Mesothelial cell of epicardium (in vitro differentiated cells): ENCODE measurements around the gene S100P. TPM values are rescaled to one million over a fixed set of nuclear protein-coding genes. Genes with fewer than 3 reads are reported as not detected.
"Not testable (repeated sequence)": the region's sequence is repeated elsewhere in the genome, so short reads cannot be mapped to it uniquely, and the experiment has no call there.

Source experiments
- DNase-seq, 2 experiments: peaks; one replicate each; pipeline ENCODE4 v3.0.0; 2021; ENCODE audit warnings: low spot score in 2 of 2; ENCODE audit not compliant: unreplicated experiment in 2 of 2
- H3K27ac Mint-ChIP-seq: 2 replicates; pipeline ENCODE4 v1.8.0; 2021; ENCODE audit warnings: mixed read lengths
- H3K27me3 Mint-ChIP-seq: 2 replicates; pipeline ENCODE4 v1.8.0; 2021; ENCODE audit warnings: low read depth, mixed read lengths
- H3K36me3 Mint-ChIP-seq: 2 replicates; pipeline ENCODE4 v1.8.0; 2021; ENCODE audit warnings: mixed read lengths
- H3K4me1 Mint-ChIP-seq: 2 replicates; pipeline ENCODE4 v1.8.0; 2021; ENCODE audit warnings: mixed read lengths
- H3K4me3 Mint-ChIP-seq: 2 replicates; pipeline ENCODE4 v1.8.0; 2021; ENCODE audit warnings: mild to moderate bottlenecking, moderate library complexity, mixed read lengths
- H3K9me3 Mint-ChIP-seq: 2 replicates; pipeline ENCODE4 v1.8.0; 2021; ENCODE audit warnings: mixed read lengths
- total RNA-seq: library from RNA; stranded (reverse); gene quantifications from 3 replicates; pipeline ENCODE4 v1.2.1, GENCODE V29; 2021
- TF ChIP-seq, protein P1 (sequence below): fragments of 200-600 bp; sonication (generic); IDR thresholded peaks from one replicate; pipeline ENCODE4 v1.5.0; 2021; ENCODE audit warnings: antibody characterized with exemption; ENCODE audit not compliant: unreplicated experiment

The S100P gene
- 1.1 to 4.6 TPM (median 3.4 TPM) in 3 replicates for total RNA-seq

DNA sequence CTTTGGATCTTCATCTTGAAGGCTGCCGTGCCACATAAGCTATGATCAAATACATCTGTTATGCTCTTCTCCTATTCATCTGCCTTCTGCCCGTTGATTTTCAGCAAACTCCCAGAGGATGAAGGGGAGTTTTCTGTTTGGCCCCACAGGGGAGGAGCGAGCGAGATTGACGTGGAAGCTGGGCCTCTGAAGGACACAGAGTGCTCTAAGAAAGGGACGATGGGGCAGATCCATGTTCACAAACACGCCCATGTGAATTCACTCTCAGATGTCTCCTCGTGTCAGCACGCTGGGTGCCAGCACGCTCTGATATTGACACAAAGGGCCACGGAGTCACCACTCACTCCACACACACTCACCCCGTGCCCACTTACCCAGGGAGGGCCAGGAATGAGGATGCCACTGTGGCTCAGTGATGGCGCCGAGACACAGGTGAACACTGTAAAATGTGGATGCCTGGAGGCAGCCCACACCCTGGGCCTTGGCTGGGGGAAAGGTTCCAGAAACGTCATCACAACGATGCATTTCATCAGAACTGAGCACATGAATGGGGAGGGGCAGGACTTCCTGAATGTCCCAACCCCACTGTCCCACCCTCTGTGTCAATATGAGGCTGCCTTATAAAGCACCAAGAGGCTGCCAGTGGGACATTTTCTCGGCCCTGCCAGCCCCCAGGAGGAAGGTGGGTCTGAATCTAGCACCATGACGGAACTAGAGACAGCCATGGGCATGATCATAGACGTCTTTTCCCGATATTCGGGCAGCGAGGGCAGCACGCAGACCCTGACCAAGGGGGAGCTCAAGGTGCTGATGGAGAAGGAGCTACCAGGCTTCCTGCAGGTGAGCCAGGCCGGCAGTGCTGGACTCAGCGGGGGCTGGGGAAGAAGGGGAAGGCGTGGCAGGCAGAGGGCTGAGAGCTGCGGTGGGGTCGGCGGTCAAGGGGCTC lies at the start of gene S100P:
Gene S100P (plus strand): TSS at position 648 of the 946 bp plus-strand sequence. CDS start 55 bp downstream, at position 703.
- Mint-ChIP-seq H3K9me3 (no peaks in the 10 kb centered on the region), H3K4me1 (peaks cover 43% of the 10 kb centered on the region), H3K4me3 (no peak within 1 kb of the TSS), H3K27me3 (no peaks in the 10 kb centered on the region), H3K27ac (peak within 1 kb of the TSS; percentile 96), H3K36me3 (peaks cover 3% of the 10 kb centered on the region)
- no peak for DNase-seq
- TF ChIP-seq, protein P1, sequence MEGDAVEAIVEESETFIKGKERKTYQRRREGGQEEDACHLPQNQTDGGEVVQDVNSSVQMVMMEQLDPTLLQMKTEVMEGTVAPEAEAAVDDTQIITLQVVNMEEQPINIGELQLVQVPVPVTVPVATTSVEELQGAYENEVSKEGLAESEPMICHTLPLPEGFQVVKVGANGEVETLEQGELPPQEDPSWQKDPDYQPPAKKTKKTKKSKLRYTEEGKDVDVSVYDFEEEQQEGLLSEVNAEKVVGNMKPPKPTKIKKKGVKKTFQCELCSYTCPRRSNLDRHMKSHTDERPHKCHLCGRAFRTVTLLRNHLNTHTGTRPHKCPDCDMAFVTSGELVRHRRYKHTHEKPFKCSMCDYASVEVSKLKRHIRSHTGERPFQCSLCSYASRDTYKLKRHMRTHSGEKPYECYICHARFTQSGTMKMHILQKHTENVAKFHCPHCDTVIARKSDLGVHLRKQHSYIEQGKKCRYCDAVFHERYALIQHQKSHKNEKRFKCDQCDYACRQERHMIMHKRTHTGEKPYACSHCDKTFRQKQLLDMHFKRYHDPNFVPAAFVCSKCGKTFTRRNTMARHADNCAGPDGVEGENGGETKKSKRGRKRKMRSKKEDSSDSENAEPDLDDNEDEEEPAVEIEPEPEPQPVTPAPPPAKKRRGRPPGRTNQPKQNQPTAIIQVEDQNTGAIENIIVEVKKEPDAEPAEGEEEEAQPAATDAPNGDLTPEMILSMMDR, result no peak

DNA sequence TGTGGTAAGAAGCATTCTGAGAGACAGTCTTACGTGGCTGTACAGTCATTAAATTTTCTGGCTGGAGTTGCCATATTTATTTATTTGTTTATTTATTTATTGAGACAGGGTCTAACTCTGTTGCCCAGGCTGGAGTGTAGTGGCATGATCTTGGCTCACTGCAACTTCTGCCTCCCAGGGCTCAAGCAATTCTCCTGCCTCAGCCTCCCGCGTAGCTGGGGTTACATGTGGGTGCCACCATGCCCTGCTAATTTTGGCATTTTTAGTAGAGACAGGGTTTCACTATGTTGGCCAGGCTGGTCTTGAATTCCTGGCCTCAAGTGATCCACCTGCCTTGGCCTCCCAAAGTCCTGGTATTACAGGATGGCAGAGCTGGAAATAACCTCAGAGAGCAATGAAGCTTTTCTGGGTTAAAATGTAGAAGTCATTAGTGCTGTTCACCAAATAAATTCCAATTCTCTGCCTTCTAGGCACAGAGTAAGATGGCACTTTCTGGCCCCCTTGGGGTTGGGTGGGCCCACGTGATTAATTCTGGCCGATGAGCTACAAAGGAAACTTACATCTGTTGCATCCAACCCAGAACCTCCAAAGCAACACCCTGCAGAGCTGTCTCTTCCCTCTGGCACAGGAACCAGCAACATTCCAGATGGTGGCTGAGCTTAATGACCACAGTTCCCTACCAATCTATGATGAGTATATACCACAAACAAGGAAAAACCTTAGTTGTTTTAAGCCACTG lies 48.7 kb upstream of the S100P start:
- H3K9me3 Mint-ChIP-seq, result no peaks in the 10 kb centered on the region

DNA sequence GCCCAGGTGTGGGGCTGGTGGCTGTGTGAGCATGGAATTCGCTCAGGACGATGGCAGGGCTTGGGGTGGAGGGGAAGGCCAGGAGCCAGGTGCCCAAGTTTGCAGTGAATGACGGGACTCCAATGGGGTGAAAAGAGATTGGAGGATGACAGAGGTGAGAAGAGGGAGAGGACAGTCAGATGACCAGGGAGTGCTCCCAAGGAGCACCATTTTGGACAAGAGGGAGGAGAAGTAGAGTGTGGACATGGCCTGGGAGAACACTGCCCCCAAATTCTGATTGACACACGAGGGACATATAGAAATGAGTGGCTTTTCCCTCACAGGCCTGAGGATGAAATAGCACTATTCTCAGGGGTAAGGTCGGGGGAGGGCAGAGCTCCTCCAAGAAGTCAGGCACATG lies 46.5 kb upstream of the S100P start:
- TF ChIP-seq, protein P1, result no peak
- no peak for DNase-seq
- Mint-ChIP-seq H3K4me3 (no peak overlapping the region), H3K27ac (no peak overlapping the region), H3K4me1 (peaks cover 14% of the 10 kb centered on the region), H3K27me3 (no peaks in the 10 kb centered on the region), H3K36me3 (peaks cover 12% of the 10 kb centered on the region), H3K9me3 (no peaks in the 10 kb centered on the region)

More for the DNA sequence above, 48.7 kb upstream of the S100P start:
- no peaks in the 10 kb centered on the region for H3K27me3 Mint-ChIP-seq
- no peak for DNase-seq
- TF ChIP-seq, protein P1, result no peak
- peaks cover 17% of the 10 kb centered on the region for H3K36me3 Mint-ChIP-seq
- no peak overlapping the region for H3K4me3 Mint-ChIP-seq
- H3K27ac Mint-ChIP-seq, result no peak overlapping the region
- peaks cover 29% of the 10 kb centered on the region for H3K4me1 Mint-ChIP-seq

DNA sequence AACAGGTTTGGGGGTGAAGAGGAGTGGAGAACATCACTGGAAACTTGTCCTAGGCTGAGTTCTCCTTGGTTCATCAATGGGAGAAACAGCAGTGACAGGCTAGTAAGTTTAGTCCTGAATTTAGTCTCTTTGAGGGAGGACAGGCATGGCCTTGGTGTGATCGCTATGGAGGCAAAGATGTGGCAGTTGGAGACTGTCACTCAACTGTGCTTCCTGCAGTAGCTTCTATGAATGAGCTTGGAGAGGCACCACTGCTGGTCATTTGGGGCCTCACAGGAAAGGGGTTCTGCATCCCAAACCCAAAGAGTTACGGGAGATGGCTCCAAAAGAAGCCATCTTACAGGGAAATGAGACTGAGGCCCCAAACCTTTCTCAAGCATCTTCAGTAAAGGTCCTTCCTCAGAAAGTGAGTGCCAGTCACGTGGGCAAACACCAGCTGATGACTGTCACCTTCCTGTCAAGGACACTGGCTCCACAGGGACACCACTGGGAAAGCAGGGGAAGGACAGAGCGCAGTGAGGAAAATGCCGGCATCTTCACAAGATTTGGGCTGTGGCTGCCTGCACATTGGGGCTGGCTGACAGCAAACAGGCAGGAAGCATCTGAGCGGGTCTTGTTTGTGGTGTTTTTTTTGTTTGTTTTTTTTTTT lies 46.0 kb upstream of the S100P start:
- Mint-ChIP-seq H3K27ac (no peak overlapping the region), H3K9me3 (no peaks in the 10 kb centered on the region), H3K36me3 (peaks cover 8% of the 10 kb centered on the region), H3K4me1 (peaks cover 9% of the 10 kb centered on the region), H3K4me3 (no peak overlapping the region), H3K27me3 (no peaks in the 10 kb centered on the region)
- no peak for DNase-seq
- TF ChIP-seq, protein P1, result no peak

DNA sequence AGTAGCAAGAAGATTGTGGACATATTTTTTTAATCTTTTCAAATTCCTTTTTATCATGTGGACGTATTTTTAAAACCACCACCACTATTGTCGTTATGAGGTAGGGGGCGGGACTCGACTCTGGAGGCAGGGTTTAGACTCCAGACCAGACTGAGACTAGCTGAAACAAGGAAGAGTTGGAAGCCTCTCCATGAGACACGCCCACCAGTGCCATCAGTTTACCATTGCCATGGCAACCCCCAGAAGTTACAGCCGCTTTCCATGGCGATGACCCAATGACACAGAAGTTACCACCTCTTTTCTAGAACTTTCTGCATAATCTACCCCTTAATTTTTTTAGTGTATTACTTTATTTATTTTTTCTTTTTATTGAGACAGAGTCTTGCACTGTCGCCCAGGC lies 44.5 kb upstream of the S100P start:
- no peaks in the 10 kb centered on the region for H3K4me1 Mint-ChIP-seq
- peaks cover 2% of the 10 kb centered on the region for H3K9me3 Mint-ChIP-seq
- H3K4me3 Mint-ChIP-seq, result no peak overlapping the region
- H3K27me3 Mint-ChIP-seq, result no peaks in the 10 kb centered on the region
- no peak overlapping the region for H3K27ac Mint-ChIP-seq
- no peak for DNase-seq
- H3K36me3 Mint-ChIP-seq, result no peaks in the 10 kb centered on the region
- TF ChIP-seq, protein P1, result no peak

DNA sequence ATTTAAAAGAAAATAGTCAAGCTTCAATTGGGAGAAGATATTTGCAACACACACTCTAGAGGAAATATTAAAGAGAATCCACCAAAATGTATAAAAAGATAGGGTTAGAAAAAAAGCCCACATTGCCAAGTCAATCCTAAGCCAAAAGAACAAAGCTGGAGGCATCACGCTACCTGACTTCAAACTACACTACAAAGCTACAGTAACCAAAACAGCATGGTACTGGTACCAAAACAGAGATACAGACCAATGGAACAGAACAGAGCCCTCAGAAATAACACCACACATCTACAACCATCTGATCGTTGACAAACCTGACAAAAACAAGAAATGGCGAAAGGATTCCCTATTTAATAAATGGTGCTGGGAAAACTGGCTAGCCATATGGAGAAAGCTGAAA lies 39.5 kb upstream of the S100P start:
- not testable (repeated sequence) for DNase-seq, H3K4me1 Mint-ChIP-seq, H3K27ac Mint-ChIP-seq, H3K4me3 Mint-ChIP-seq, H3K36me3 Mint-ChIP-seq, H3K27me3 Mint-ChIP-seq, H3K9me3 Mint-ChIP-seq

DNA sequence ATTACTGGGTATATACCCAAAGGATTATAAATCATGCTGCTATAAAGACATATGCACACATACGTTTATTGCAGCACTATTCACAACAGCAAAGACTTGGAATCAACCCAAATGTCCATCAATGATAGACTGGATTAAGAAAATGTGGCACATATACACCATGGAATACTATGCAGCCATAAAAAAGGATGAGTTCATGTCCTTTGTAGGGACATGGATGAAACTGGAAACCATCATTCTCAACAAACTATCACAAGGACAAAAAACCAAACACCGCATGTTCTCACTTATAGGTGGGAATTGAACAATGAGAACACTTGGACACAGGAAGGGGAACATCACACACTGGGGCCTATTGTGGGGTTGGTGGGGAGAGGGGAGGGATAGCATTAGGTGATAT lies 38.4 kb upstream of the S100P start:
- H3K27me3 Mint-ChIP-seq, H3K27ac Mint-ChIP-seq: not testable (repeated sequence)

More for the DNA sequence above, 38.4 kb upstream of the S100P start:
- not testable (repeated sequence) for DNase-seq, H3K36me3 Mint-ChIP-seq, H3K4me3 Mint-ChIP-seq, H3K9me3 Mint-ChIP-seq, H3K4me1 Mint-ChIP-seq
